ENCODE data around the gene CYB561D2.

The CYB561D2 gene

GRCh38 chr3:50340147-50340447, 10.6 kb upstream of the CYB561D2 start:
- no peak for DNase-seq (ENCODE audit: low spot score)
- TF ChIP-seq CTCF (IDR thresholded peaks at IDR 0.05; ENCODE audit: extremely low read depth, missing control alignments): no peak

- DNase-seq (ENCODE audit: low spot score): peak; percentile 79
- TF ChIP-seq CTCF (IDR thresholded peaks at IDR 0.05; ENCODE audit: extremely low read depth, missing control alignments): no peak
Observed at GRCh38 chr3:50340448-50341329, 10.0 kb upstream of the CYB561D2 start, which contains the start of gene RASSF1. Gene RASSF1, minus strand, starts transcription at chr3:50340836. Its CDS starts 31 bp downstream, at chr3:50340805.

- no peak for DNase-seq (ENCODE audit: low spot score)
- no peak for TF ChIP-seq CTCF (IDR thresholded peaks at IDR 0.05; ENCODE audit: extremely low read depth, missing control alignments)
Observed at GRCh38 chr3:50341537-50341936, 9.1 kb upstream of the CYB561D2 start.

- TF ChIP-seq CTCF (IDR thresholded peaks at IDR 0.05; ENCODE audit: extremely low read depth, missing control alignments): no peak
- DNase-seq (ENCODE audit: low spot score): no peak
Observed at GRCh38 chr3:50341996-50342650, 8.5 kb upstream of the CYB561D2 start.

- no peak for DNase-seq (ENCODE audit: low spot score)
Observed at GRCh38 chr3:50342813-50343633, 7.6 kb upstream of the CYB561D2 start.

GRCh38 chr3:50345008-50345407, 5.7 kb upstream of the CYB561D2 start:
- no peak for DNase-seq (ENCODE audit: low spot score)
- TF ChIP-seq CTCF (IDR thresholded peaks at IDR 0.05; ENCODE audit: extremely low read depth, missing control alignments): no peak

More at GRCh38 chr3:50342813-50343633, 7.6 kb upstream of the CYB561D2 start:
- no peak for TF ChIP-seq CTCF (IDR thresholded peaks at IDR 0.05; ENCODE audit: extremely low read depth, missing control alignments)
